GM10266 (cell line): ENCODE data around the gene MOK.

Experiments used
- DNase-seq: peaks from one replicate; pipeline ENCODE4 v3.0.0; 2012; ENCODE audit errors: extremely low spot score
- CTCF ChIP-seq: IDR thresholded peaks from 2 replicates; pipeline ENCODE4 v1.5.1; 2012; ENCODE audit warnings: mild to moderate bottlenecking, low read depth; ENCODE audit not compliant: control insufficient read depth, insufficient read depth; ENCODE audit errors: missing control alignments

Gene MOK

DNA sequence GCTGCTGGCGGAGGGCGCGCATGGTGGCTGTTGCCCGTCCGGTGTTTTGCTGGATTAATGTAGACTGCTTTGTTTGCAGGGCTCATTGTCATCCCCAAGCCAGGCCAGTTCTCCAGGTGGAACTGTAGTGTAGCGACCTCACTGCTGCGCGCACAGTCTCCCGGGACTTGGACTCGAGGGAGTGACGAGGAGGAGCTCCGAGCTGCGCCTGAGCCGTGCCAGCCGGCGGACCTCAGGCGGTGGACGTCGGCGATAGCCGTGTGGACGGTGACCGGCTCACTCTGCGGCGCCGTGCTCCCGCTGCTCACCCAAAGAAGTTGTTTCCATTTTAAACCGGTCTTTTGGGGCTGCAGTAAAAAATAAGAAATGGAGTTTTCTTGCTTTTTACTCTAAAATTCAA lies 82.2 kb downstream of the MOK start:
- no peak for TF ChIP-seq CTCF
- no peak for DNase-seq

GRCh38 chr14:102222009-102222575 lies 82.9 kb downstream of the MOK start:
- DNase-seq = no peak
- no peak for TF ChIP-seq CTCF

- TF ChIP-seq CTCF = no peak
- DNase-seq = no peak
Measured at GRCh38 chr14:102221026-102221425, 83.9 kb downstream of the MOK start.

GRCh38 chr14:102220031-102220430 lies 84.9 kb downstream of the MOK start:
- peak; percentile 88 for DNase-seq
- no peak for TF ChIP-seq CTCF

- TF ChIP-seq CTCF = no peak
- no peak for DNase-seq
Measured at GRCh38 chr14:102219316-102219715, 85.6 kb downstream of the MOK start.

DNA sequence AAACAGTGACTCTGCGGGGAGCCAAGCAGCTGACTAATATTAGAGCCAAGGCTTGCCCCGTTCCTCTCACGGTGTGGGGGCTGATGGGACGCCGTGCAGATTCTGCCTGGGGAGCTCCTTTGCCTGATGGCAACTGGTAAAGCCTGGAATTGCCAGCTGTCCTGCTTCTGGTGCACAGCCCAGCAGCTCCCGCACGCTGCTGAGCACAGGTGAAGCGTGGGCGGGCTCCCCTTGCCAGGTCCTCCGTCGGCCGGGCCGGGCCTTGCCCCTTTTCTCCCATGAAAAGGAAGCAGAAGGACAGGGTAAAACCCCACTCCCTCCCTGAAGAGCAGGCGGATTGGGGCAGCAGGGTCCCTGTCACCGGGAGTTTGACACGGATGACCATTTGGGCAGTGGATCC lies 86.3 kb downstream of the MOK start:
- TF ChIP-seq CTCF = no peak
- DNase-seq = no peak

DNA sequence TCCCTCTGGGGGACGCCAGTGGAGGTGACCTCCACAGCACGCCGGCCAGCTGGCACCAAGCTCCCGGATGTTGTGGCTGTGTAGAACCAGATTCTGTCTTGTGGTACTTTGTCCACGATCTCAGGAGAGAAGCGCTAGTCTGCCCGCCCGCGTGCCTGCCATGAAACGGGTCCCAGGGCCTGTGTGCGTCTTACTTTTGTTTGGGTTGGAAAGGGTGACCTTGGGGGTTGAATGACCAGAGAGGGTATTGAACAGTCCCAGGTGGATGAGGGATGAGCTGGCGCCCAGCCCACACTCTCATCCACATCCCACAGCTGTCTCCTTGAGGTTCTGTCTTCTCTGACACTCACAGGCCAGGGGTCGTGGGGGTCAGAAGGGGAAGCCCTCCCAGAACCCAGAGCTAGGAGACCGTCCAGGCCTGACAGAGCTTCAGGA lies 87.0 kb downstream of the MOK start:
- no peak for TF ChIP-seq CTCF
- DNase-seq = no peak
